HG03060 (cell line): ENCODE results near the gene PC.
"Not testable (repeated sequence)": the region's sequence is repeated elsewhere in the genome, so short reads cannot be mapped to it uniquely, and the experiment has no call there.

Experiments used
- ATAC-seq: cut with Tn5 transposase; IDR thresholded peaks from one replicate; pipeline ENCODE4 v1.9.1; 2021; ENCODE audit warnings: low read depth, moderate number of reproducible peaks; ENCODE audit not compliant: unreplicated experiment

The PC gene

GRCh38 chr11:66815646-66816045 lies 142.5 kb downstream of the PC start:
- ATAC-seq: no peak

- no peak for ATAC-seq
Measured at GRCh38 chr11:66814678-66815077, 143.5 kb downstream of the PC start.

- no peak for ATAC-seq
Measured at GRCh38 chr11:66810576-66811185, 147.5 kb downstream of the PC start.

- ATAC-seq: no peak
Measured at GRCh38 chr11:66809592-66809991, 148.6 kb downstream of the PC start.

- peak; percentile 49 for ATAC-seq
Measured at GRCh38 chr11:66800720-66801428, 157.3 kb downstream of the PC start.

GRCh38 chr11:66799815-66800214 lies 158.4 kb downstream of the PC start:
- ATAC-seq: not testable (repeated sequence)
